SJSA1 (cell line): Measurements from ENCODE around the gene ANKRD13D. TPM values are rescaled to one million over a fixed set of nuclear protein-coding genes. Genes with fewer than 3 reads are reported as not detected.
A peak's percentile ranks its signal among the peaks of the same experiment; 100 is the strongest.

Experiments
- DNase-seq, 2 experiments: peaks; one replicate each; pipeline ENCODE4 v3.0.0-alpha.2; 2015 to 2020; ENCODE audit warnings: low spot score in 2 of 2, low read depth in 1 of 2
- H3K27ac ChIP-seq: fragments of 250-450 bp; sonication (Bioruptor Pico); 2 replicates; pipeline ENCODE4 v1.5.1; 2020; ENCODE audit warnings: mild to moderate bottlenecking, moderate library complexity
- H3K27me3 ChIP-seq: fragments of 250-450 bp; sonication (Bioruptor Pico); replicated peaks from 2 replicates; pipeline ENCODE4 v1.5.1; 2020; ENCODE audit warnings: mild to moderate bottlenecking, moderate library complexity
- H3K36me3 ChIP-seq: fragments of 250-450 bp; sonication (Bioruptor Pico); 2 replicates; pipeline ENCODE4 v1.5.1; 2020; ENCODE audit warnings: mild to moderate bottlenecking
- H3K4me1 ChIP-seq: fragments of 250-450 bp; sonication (Bioruptor Pico); replicated peaks from 2 replicates; pipeline ENCODE4 v1.6.1; 2021; ENCODE audit warnings: mild to moderate bottlenecking
- H3K4me3 ChIP-seq: fragments of 250-450 bp; sonication (Bioruptor Pico); 2 replicates; pipeline ENCODE4 v1.5.1; 2020; ENCODE audit warnings: mild to moderate bottlenecking
- H3K9me3 ChIP-seq: fragments of 250-450 bp; sonication (Bioruptor Pico); replicated peaks from 2 replicates; pipeline ENCODE4 v1.5.1; 2020; ENCODE audit warnings: mild to moderate bottlenecking
- total RNA-seq: library from RNA; depleted of rRNA; stranded (reverse); fragments of >200 nt; shearing (Covaris generic); gene quantifications from 2 replicates; pipeline ENCODE4 v1.2.3, GENCODE V29; 2014

ANKRD13D gene
- total RNA-seq, 1 experiment from 2014 or later: 40.2 TPM

- peaks cover 12% of the 10 kb centered on the region for H3K9me3 ChIP-seq
- H3K27me3 ChIP-seq: no peaks in the 10 kb centered on the region
- H3K27ac ChIP-seq: no peak overlapping the region
- peaks cover 84% of the 10 kb centered on the region for H3K36me3 ChIP-seq
- no peak overlapping the region for H3K4me3 ChIP-seq
- no peak for DNase-seq
- peaks cover 27% of the 10 kb centered on the region for H3K4me1 ChIP-seq
These were observed 3.6 kb downstream of the ANKRD13D start for GRCh38 chr11:67292671-67293070.

GRCh38 chr11:67293090-67293489 is 4.0 kb downstream of the ANKRD13D start:
- H3K4me1 ChIP-seq: peaks cover 23% of the 10 kb centered on the region
- H3K4me3 ChIP-seq: no peak overlapping the region
- no peak for DNase-seq
- H3K36me3 ChIP-seq: peaks cover 80% of the 10 kb centered on the region
- no peaks in the 10 kb centered on the region for H3K27me3 ChIP-seq
- H3K27ac ChIP-seq: no peak overlapping the region
- H3K9me3 ChIP-seq: peaks cover 12% of the 10 kb centered on the region

GRCh38 chr11:67295846-67296245 is 6.7 kb downstream of the ANKRD13D start:
- peaks cover 5% of the 10 kb centered on the region for H3K4me1 ChIP-seq
- H3K27ac ChIP-seq: no peak overlapping the region
- H3K36me3 ChIP-seq: peaks cover 89% of the 10 kb centered on the region
- H3K9me3 ChIP-seq: peaks cover 12% of the 10 kb centered on the region
- no peak for DNase-seq
- H3K4me3 ChIP-seq: no peak overlapping the region
- no peaks in the 10 kb centered on the region for H3K27me3 ChIP-seq

DNA sequence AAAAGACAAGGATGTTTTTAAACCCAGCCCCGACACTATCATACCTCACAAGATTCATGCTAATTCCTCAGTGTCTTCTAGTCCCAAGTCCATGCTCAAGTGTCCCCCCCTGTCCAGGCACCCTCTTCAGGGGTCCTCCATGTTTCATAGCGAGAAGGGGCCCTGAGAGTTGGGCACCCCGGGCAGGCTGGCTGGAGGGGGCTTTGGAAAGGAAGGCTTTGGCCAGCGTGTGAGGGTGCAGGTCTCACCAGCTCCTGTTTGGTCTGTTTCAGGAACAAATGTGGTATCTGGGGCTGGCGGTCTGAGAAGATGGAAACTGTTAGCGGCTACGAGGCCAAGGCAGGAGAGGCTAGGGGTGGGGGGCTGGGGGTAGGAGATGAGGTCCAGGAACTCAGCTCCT is 9.7 kb downstream of the ANKRD13D start:
- Histone ChIP-seq H3K9me3 (peaks cover 12% of the 10 kb centered on the region), H3K4me3 (no peak overlapping the region), H3K4me1 (peaks cover 11% of the 10 kb centered on the region), H3K27me3 (no peaks in the 10 kb centered on the region), H3K36me3 (peaks cover 91% of the 10 kb centered on the region), H3K27ac (no peak overlapping the region)
- no peak for DNase-seq

GRCh38 chr11:67299471-67300191 is 10.5 kb downstream of the ANKRD13D start:
- DNase-seq: no peak
- no peak overlapping the region for H3K27ac ChIP-seq
- H3K4me1 ChIP-seq: peaks cover 19% of the 10 kb centered on the region
- peaks cover 84% of the 10 kb centered on the region for H3K36me3 ChIP-seq
- H3K9me3 ChIP-seq: peaks cover 12% of the 10 kb centered on the region
- no peak overlapping the region for H3K4me3 ChIP-seq
- H3K27me3 ChIP-seq: no peaks in the 10 kb centered on the region

- DNase-seq: no peak
- Histone ChIP-seq H3K36me3 (peaks cover 77% of the 10 kb centered on the region), H3K4me1 (peaks cover 22% of the 10 kb centered on the region), H3K27me3 (no peaks in the 10 kb centered on the region), H3K9me3 (peaks cover 6% of the 10 kb centered on the region), H3K4me3 (no peak overlapping the region), H3K27ac (no peak overlapping the region)
These were observed 11.2 kb downstream of the ANKRD13D start for GRCh38 chr11:67300256-67300755.

DNA sequence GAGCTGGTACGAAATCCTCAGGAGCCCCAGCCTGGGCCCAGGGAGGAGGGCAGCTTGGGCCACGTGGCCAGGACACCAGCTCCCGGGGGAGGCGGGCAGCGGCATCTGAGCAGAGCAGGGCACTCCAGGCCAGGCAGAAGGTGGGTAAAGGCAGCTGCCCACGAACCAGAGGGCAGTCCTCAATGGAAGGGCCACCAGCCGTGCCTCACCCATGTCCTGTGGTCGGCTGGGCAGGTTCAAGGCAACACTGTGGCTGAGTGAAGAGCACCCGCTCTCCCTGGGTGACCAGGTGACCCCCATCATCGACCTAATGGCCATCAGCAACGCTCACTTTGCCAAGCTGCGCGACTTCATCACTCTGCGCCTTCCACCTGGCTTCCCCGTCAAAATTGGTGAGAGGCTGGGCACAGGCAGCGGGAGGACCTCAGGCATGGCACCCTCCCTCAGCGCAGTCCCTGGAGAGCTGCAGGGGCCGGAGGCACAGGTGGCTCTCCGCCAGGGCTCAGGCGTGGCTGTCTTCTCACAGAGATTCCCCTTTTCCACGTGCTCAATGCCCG is 11.7 kb downstream of the ANKRD13D start:
- H3K27me3 ChIP-seq: no peaks in the 10 kb centered on the region
- no peak overlapping the region for H3K27ac ChIP-seq
- H3K4me3 ChIP-seq: no peak overlapping the region
- DNase-seq: no peak
- peaks cover under 1% of the 10 kb centered on the region for H3K9me3 ChIP-seq
- H3K4me1 ChIP-seq: peaks cover 22% of the 10 kb centered on the region
- peaks cover 72% of the 10 kb centered on the region for H3K36me3 ChIP-seq

DNA sequence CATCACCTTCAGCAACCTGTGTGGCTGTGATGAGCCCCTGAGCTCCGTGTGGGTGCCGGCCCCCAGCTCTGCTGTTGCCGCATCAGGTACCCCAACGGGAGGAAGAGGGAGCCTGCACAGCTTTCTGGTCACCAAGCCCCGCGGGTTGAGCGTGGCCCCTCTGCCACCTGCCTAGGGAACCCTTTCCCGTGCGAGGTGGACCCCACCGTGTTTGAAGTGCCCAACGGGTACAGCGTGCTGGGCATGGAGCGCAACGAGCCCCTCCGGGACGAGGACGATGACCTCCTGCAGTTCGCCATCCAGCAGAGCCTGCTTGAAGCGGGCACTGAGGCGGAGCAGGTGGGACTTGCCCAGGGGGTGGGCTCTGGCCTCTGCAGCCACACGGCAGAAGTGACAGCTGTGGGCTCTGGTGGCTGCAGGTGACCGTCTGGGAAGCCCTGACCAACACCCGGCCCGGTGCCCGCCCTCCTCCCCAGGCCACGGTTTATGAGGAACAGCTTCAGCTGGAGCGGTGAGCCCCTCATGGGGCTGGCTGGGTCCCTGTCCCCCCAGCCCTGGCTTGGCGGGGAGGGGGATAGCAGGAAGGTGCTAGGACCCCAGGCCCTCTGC is 12.3 kb downstream of the ANKRD13D start:
- peaks cover 66% of the 10 kb centered on the region for H3K36me3 ChIP-seq
- no peaks in the 10 kb centered on the region; the same call in 1 of the 2 replicates for H3K9me3 ChIP-seq
- no peaks in the 10 kb centered on the region for H3K27me3 ChIP-seq
- H3K27ac ChIP-seq: no peak overlapping the region
- no peak for DNase-seq
- H3K4me3 ChIP-seq: no peak overlapping the region
- H3K4me1 ChIP-seq: peaks cover 22% of the 10 kb centered on the region

- Histone ChIP-seq H3K4me1 (peaks cover 22% of the 10 kb centered on the region), H3K36me3 (peaks cover 65% of the 10 kb centered on the region), H3K27me3 (no peaks in the 10 kb centered on the region), H3K9me3 (no peaks in the 10 kb centered on the region), H3K4me3 (no peak overlapping the region), H3K27ac (no peak overlapping the region)
- DNase-seq: no peak
These were observed 12.9 kb downstream of the ANKRD13D start for GRCh38 chr11:67301951-67302516.

GRCh38 chr11:67302571-67303131 is 13.5 kb downstream of the ANKRD13D start:
- Histone ChIP-seq H3K4me3 (peak overlapping the region; percentile 89), H3K36me3 (peaks cover 69% of the 10 kb centered on the region), H3K4me1 (peaks cover 22% of the 10 kb centered on the region), H3K9me3 (no peaks in the 10 kb centered on the region), H3K27me3 (no peaks in the 10 kb centered on the region), H3K27ac (no peak overlapping the region)
- no peak for DNase-seq

GRCh38 chr11:67303132-67303834 is 14.2 kb downstream of the ANKRD13D start, which contains the start of gene SSH3:
Gene SSH3, plus strand, starts transcription at chr11:67303530. Its CDS starts 96 bp downstream, at chr11:67303626.
- peak within 1 kb of the TSS; percentile 22 for H3K27ac ChIP-seq

DNA sequence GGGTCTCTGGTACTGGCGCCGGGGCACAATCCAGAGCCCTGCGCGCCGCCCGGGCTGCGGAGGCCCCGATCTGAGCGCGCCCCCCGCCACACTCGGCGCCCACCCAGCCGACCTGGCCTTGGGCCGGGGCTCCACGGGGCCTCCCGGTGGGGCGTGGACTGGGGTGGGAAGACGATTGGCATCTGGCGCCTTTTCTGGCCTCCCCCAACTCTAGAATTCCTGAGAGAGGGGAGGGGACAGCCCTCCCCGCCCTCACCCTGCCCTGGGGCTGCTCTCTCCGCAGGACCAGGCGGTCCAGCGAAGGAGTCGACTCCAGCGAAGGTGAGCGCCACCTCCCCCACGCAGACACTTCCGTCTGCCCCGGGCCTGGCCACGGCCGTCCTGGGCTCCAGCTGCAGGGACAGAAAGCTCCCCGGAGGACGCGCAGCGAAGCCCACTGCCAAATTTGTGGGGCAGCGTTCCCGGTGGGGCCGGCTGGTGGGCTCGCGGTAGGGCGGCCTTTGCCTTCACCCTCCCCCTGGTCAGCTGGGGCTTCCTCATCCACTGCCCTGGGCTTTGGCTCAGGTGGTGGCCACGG is 14.8 kb downstream of the ANKRD13D start:
- Histone ChIP-seq H3K36me3 (peaks cover 72% of the 10 kb centered on the region), H3K4me1 (peaks cover 22% of the 10 kb centered on the region), H3K4me3 (peak overlapping the region; percentile 89), H3K27ac (peak overlapping the region; percentile 22), H3K9me3 (no peaks in the 10 kb centered on the region), H3K27me3 (no peaks in the 10 kb centered on the region)
- peak in 1 of 2 experiments; percentile 43 for DNase-seq

More at GRCh38 chr11:67303132-67303834, 14.2 kb downstream of the ANKRD13D start, which contains the start of gene SSH3:
- peaks cover 72% of the 10 kb centered on the region for H3K36me3 ChIP-seq
- H3K4me3 ChIP-seq: peak within 1 kb of the TSS; percentile 89
- peaks cover 22% of the 10 kb centered on the region for H3K4me1 ChIP-seq
- H3K27me3 ChIP-seq: no peaks in the 10 kb centered on the region
- peak in 1 of 2 experiments; percentile 87 for DNase-seq
- H3K9me3 ChIP-seq: no peaks in the 10 kb centered on the region
